UCSD-AML1 (cell line): ENCODE measurements around the gene HSPA1L.
"Not testable (repeated sequence)": the region's sequence is repeated elsewhere in the genome, so short reads cannot be mapped to it uniquely, and the experiment has no call there.

Experiments
- DNase-seq: peaks from one replicate; lab custom pipeline; 2025; ENCODE audit not compliant: unreplicated experiment; lab: John Stamatoyannopoulos, UW

Gene HSPA1L

GRCh38 chr6:31817133-31817928 lies 2.2 kb upstream of the HSPA1L start:
- DNase-seq: not testable (repeated sequence)

GRCh38 chr6:31814677-31815024 lies 432 bp downstream of the HSPA1L start:
- DNase-seq: no peak

- DNase-seq: no peak
Observed at GRCh38 chr6:31813465-31813849, 1.6 kb downstream of the HSPA1L start.

DNA sequence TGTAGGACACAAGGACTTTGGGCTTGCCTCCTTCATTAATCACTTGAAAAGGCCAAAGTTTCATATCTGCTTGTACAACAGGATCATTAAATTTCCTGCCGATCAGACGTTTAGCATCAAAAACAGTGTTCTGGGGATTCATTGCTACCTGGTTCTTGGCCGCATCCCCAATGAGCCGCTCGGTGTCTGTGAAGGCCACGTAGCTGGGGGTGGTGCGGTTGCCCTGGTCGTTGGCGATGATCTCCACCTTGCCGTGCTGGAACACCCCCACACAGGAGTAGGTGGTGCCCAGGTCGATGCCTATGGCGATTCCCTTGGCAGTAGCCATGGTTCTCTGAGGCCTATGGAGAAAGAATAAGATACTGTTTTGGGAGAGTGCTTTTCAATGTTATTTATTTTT lies 3.4 kb downstream of the HSPA1L start:
- DNase-seq: no peak

DNA sequence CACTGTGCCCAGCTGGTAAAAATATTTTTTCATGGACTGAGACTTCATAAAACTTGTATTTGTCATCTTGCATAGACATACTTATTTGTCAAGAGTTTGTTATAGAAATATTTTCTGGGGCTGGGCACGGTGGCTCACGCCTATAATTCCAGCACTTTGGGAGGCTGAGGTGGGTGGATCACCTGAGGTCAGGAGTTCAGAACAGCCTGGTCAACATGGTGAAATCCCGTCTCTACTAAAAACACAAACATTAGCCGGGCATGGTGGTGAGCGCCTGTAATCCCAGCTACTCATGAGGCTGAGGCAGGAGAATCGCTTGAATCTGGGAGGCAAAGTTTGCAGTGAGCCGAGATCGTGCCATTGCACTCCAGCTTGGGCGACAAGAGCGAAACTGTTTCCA lies 6.5 kb downstream of the HSPA1L start:
- DNase-seq: not testable (repeated sequence)

DNA sequence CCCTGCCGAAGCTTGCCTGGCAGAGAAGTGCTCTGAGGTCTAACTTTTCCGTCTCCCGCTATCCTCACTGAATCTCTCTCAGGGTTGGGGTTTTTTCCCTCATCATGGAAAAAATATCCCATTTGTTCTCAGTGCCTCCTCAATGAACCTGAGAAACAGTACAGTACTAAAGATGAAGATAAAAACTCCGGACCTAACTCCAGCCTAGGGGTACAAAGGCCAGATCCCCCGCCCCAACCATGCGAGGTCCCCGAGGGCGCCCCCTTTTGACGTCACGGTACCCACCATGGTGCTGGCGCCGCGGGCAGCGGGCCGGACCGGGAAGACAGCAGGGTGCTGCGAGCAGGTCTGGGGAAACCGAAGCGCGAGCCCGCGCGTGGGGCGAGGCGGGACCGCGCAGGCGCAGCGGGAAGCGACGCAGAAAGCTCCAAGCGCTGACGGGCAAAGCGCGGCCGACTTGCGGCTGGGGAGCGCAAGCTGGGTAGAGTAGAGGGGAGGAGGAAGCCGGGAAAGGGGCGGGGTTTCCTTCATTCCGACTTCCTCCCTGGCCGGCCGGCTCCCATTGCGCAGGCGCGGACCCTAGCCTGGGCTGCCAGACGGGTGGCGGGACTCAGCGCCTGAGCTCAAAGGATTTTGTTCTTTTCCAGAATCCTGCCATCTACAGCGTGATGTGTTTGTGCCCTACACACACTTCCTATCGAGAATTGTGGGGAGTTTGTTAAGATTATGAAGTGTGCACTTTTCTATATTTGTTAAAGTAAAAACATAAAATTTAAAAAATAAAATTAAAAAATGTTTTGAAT lies 8.4 kb downstream of the HSPA1L start, which contains the start of gene LSM2:
Gene LSM2, minus strand, starts transcription at position 497 of the 803 bp plus-strand sequence. Its CDS starts 209 bp downstream, at position 288.
- peak; percentile 97 for DNase-seq

GRCh38 chr6:31805939-31806469 lies 9.1 kb downstream of the HSPA1L start:
- no peak for DNase-seq

DNA sequence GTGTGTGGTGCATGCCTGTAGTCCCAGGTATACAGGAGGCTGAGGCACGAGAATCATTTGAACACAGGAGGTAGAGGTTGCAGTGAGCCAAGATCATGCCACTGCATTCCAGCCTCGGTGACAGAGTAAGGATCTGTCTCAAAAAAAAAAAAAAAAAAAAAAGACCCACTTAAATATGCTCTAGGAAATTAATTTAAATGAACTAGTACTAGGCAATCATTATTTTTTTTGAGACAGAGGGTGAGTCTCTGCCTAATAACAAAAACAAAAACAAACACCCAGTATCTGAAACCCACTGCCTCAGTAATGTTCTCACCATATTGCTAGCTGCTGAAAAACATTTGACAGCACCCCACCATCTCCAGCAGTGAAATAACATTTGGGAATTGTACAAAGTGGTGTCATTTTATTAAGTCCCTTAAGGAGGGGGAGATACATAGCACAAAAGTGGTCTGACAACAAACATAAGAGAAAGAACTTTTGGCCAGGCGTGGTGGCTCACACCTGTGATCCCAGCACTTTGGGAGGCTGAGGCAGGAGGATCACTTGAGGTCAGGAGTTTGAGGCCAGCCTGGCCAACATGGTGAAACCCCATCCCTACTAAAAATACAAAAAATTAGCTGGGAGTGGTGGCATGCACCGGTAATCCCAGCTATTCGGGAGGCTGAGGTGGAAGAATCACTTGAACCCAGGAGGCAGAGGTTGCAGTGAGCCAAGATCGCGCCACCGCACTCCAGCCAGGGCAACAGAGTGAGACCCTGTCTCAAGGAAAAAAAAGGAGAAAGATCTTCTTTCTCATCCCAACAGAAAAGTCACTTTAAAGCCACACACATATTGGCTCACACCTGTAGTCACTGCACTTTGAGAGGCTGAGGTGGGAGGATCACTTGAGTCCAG lies 13.8 kb downstream of the HSPA1L start:
- DNase-seq: not testable (repeated sequence)

DNA sequence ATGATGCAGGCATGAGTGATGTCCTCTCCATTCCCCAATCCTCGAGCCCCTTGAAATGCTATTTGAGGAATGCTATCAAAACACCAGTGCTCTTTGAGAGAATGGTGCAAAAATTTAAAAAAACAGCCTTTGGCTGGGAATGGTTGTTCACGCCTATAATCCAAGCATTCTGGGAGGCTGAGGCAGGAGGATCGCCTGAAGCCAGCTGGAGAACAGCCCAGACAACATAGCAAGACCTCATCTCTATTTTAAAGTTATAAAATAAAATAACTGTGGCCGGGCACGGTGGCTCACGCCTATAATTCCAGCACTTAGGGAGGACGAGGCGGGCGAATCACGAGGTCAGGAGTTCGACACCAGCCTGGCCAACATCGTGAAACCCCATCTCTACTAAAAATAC lies 15.3 kb downstream of the HSPA1L start:
- DNase-seq: no peak

- no peak for DNase-seq
Observed at GRCh38 chr6:31797588-31797987, 17.5 kb downstream of the HSPA1L start.

GRCh38 chr6:31796993-31797385 lies 18.1 kb downstream of the HSPA1L start:
- DNase-seq: no peak

DNA sequence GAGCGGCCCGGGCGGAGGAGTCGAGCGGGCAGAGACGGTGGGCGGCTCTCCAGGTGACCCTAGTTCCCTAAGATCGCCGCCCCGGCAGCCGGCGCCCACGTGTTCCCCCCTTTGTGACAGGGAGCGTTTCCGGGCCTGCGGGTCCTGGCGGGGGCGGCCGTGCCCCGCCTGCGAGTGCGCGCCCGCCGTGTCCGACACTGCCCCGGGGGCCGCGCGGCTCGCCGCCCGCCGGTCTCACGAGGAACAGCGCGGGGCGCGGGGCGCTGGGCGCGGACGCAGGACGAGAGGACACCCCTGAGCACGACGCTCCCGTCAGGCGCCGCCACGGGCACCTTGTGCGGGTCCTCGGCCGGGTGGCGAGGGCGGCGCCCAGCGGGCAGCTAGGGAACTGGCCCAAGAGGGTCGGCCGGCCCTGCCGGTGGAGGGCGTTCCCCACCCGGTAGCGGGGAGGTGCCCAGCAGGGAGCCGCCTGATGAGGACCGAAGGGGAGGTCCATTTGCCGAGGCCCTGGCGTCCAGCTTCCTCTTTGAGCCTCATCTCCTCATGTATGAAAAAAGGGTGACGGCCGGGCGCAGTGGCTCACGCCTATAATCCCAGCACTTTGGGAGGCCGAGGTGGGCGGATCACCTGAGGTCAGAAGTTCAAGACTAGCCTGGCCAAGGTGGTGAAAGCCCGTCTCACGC lies 19.3 kb downstream of the HSPA1L start, which contains the start of gene VARS1:
Gene VARS1, minus strand, starts transcription at position 137 of the 683 bp plus-strand sequence. CDS start 535 bp downstream, outside the sequence.
- DNase-seq: peak; percentile 93

DNA sequence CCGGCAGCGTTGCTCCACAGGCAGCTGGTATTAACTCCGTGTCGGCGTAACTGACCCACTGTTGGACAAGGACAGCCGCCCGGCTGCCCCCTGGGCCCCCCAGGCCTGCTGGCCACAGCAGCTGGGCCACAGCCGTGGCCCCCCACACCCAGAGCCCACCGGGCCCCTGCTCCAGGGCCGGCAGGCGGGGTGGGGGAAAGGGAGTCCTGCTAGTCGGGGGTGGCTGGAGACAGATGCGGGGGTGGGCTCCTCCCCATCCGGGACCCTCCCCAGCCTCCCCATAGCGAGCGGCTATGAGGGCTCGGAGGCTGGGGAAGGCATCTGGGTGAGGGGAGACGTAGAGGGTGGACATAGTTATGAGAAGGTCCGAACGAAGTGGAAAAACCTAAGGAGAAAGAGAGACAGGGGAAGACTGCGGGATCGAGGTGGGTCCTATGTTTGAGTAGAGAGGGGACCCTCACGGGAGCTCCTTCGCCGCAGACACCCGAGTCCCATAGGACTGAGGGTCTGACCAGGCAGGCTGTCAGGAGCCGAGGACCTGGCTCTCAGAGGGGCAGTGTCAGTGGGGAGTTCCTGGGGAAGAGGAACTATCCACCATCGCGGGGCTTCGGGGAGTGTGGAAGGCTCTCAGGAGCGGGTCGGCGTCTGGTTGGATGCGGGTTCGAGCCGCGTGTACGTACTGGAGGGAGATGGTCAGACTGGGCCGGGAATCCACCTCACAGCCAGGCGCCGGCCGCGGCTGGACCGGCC lies 20.0 kb downstream of the HSPA1L start:
- no peak for DNase-seq

- DNase-seq: no peak
Observed at GRCh38 chr6:31794294-31794865, 20.7 kb downstream of the HSPA1L start.

GRCh38 chr6:31793927-31794245 lies 21.2 kb downstream of the HSPA1L start:
- not testable (repeated sequence) for DNase-seq

DNA sequence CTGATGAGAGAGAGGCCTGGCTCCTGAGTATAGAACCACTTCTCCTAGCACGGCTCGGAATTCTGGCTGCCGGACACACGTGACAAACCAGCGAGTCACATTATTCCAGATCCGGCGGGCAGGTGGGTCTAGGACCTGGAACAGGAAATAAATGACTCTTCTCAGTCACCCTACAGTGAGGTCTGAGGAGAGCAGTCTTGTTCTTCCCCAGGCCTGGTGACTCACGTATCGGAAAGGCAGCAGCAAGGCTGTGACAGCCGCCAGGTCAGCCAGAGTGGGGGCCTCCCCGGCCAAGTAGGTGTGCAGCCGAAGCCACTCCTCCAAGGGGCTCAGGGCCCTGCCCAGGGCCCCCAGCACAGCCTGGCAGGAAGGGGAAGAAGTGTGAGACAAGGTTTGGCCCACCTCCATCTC lies 22.3 kb downstream of the HSPA1L start:
- no peak for DNase-seq

DNA sequence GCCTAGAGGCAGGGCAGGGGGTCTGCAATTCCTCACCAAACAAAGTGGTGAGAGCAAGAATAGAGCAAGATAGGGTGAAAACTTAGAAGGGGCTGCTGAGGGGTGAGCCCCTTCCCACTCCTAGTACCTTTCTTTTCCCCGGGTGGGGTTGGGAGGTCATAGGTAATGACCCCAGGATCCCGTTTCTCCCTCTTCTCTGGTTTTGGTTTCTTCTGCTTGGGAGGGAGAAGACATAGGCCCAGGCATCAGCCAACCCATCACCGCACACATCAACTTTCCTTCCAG lies 23.1 kb downstream of the HSPA1L start:
- DNase-seq: no peak

DNA sequence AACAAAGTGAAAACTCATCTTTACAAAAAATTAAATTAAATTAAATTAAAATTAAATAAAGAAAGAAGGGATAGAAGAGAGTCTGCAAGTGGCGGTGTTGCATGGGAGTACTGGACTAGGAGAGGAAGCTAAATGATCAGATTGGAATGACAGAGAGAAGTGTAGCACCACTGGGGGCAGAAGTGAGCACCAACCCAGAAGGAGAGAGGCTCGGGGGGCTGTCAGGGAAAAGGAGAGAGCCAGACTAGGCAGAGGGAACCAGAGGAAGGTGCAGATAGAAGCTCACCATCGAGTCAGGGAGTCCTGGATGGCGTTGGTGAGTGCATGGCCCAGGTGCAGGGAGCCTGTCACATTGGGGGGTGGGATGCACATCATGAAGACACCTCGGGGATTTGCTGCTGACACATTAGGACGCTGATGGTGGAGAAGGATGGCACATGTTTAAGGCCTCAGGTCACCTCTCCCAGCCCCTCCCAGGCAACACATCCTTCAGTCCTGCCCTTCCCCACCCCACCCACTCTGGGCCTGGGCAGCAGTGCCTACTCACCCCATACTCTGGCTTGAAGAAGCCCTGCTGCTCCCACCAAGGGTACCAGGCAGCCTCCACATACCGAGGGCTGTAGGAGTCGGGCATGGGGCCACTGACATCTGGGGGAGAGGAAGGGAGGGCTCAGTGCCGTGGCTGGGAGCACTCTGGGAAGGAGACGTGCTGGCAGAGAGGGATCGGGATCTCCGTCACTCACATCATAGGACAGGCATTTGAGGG lies 23.6 kb downstream of the HSPA1L start:
- DNase-seq: no peak

GRCh38 chr6:31785475-31785874 lies 29.6 kb downstream of the HSPA1L start:
- no peak for DNase-seq
